ENCODE results near the gene OFD1.

Gene OFD1

DNA sequence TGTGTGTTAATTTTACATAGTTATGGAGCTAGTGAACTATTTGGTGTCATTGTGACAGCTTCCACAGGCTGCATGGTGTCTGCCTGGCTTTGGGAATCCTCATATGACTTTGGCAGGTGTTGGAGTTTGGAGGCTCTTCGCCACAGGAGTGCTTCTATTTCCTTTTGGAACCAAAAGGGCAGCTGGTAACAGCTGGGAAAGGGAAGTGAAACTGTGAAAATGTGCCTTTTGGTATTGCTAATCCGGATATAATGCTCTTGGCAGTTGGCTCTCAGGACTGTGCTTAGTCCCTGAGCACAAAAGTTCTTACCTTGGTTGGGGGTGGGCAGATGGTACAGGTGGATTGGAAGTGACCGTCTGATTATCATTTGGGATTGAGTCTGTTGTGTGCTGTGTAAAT is 18.1 kb downstream of the OFD1 start:
- Histone ChIP-seq H3K4me3 (ENCODE audit: insufficient read depth, low read length, poor library complexity, severe bottlenecking) (no peak overlapping the region), H3K4me2 (ENCODE audit: low read depth, low read length, poor library complexity, severe bottlenecking) (no peak overlapping the region), H3K79me2 (ENCODE audit: insufficient read depth, low read length) (no peaks in the 10 kb centered on the region), H4K20me1 (ENCODE audit: low read depth, low read length) (no peaks in the 10 kb centered on the region), H3K27ac (ENCODE audit: low read depth, low read length) (no peak overlapping the region), H3K27me3 (ENCODE audit: low read length) (no peaks in the 10 kb centered on the region), H3K9me2 (replicated peaks; ENCODE audit: insufficient read depth, low read length) (no peaks in the 10 kb centered on the region), H2AFZ (ENCODE audit: low read depth, low read length, severe bottlenecking) (no peak overlapping the region), H3K9me3 (ENCODE audit: insufficient read depth, low read length) (no peaks in the 10 kb centered on the region), H3K36me3 (ENCODE audit: low read length) (peaks cover 7% of the 10 kb centered on the region; the same call in 1 of the 2 replicates), H3K9ac (ENCODE audit: low read length) (no peak overlapping the region), H3F3A (ENCODE audit: insufficient read depth) (no peaks in the 10 kb centered on the region)
- no peak for TF ChIP-seq EZH2phosphoT487 (conservative IDR thresholded peaks at IDR 0.05; ENCODE audit: low read length)
- TF ChIP-seq, protein P1, sequence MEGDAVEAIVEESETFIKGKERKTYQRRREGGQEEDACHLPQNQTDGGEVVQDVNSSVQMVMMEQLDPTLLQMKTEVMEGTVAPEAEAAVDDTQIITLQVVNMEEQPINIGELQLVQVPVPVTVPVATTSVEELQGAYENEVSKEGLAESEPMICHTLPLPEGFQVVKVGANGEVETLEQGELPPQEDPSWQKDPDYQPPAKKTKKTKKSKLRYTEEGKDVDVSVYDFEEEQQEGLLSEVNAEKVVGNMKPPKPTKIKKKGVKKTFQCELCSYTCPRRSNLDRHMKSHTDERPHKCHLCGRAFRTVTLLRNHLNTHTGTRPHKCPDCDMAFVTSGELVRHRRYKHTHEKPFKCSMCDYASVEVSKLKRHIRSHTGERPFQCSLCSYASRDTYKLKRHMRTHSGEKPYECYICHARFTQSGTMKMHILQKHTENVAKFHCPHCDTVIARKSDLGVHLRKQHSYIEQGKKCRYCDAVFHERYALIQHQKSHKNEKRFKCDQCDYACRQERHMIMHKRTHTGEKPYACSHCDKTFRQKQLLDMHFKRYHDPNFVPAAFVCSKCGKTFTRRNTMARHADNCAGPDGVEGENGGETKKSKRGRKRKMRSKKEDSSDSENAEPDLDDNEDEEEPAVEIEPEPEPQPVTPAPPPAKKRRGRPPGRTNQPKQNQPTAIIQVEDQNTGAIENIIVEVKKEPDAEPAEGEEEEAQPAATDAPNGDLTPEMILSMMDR (IDR thresholded peaks at IDR 0.05; ENCODE audit: insufficient read depth, low read length, poor library complexity, severe bottlenecking), result no peak

DNA sequence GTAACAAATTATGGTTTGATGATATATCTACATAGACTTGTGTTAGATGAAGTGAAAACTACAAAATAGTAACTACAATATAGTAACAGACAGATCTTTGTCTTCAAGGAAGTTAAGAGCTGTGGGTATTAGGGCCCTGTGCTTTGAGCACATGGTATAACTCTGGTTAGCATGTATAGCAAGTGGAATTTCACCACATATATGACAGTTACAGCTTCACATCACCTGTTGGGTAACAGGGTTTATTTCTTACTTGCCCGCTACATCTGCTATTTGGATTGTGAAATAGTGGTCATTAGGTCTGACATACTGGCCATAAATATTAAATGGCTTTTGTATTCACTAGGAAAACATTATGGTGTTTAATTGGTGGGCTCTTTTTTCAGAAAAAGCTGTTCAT is 20.2 kb downstream of the OFD1 start:
- TF ChIP-seq EZH2phosphoT487 (conservative IDR thresholded peaks at IDR 0.05; ENCODE audit: low read length), result no peak
- TF ChIP-seq, protein P1 (IDR thresholded peaks at IDR 0.05; ENCODE audit: insufficient read depth, low read length, poor library complexity, severe bottlenecking), result no peak
- no peaks in the 10 kb centered on the region for H3K27me3 ChIP-seq (ENCODE audit: low read length)
- no peaks in the 10 kb centered on the region for H3K9me3 ChIP-seq (ENCODE audit: insufficient read depth, low read length)
- H3K9me2 ChIP-seq (replicated peaks; ENCODE audit: insufficient read depth, low read length), result no peaks in the 10 kb centered on the region
- peaks cover 5% of the 10 kb centered on the region; the same call in 1 of the 2 replicates for H3F3A ChIP-seq (ENCODE audit: insufficient read depth)
- no peaks in the 10 kb centered on the region for H3K79me2 ChIP-seq (ENCODE audit: insufficient read depth, low read length)
- H3K4me2 ChIP-seq (ENCODE audit: low read depth, low read length, poor library complexity, severe bottlenecking), result no peak overlapping the region
- H3K4me3 ChIP-seq (ENCODE audit: insufficient read depth, low read length, poor library complexity, severe bottlenecking), result no peak overlapping the region
- H4K20me1 ChIP-seq (ENCODE audit: low read depth, low read length), result no peaks in the 10 kb centered on the region
- H3K36me3 ChIP-seq (ENCODE audit: low read length), result 0 out of 2 replicates have a peak, but pooled peaks cover 9% of the 10 kb centered on the region
- H2AFZ ChIP-seq (ENCODE audit: low read depth, low read length, severe bottlenecking), result no peak overlapping the region
- no peak overlapping the region for H3K9ac ChIP-seq (ENCODE audit: low read length)
- H3K27ac ChIP-seq (ENCODE audit: low read depth, low read length), result no peak overlapping the region

DNA sequence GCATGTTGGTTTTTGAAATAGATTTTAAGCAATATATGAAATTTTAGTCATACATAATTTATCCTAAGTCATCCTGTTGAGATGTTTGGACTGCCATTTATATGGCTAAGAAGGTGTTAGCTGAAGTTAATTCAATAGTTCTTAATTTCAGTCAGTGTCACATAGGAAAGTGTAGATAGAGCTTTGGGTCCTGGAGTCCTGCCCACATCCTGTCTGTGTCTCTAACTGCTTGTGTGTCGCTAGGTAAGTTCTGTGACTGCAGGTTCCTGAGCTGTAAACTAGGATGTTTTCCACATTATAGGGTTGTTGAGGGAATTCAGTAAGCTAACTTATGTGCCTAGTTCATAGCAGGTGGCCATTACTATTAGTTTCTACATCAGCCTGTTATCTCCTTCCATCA is 20.7 kb downstream of the OFD1 start:
- Histone ChIP-seq H3K4me2 (ENCODE audit: low read depth, low read length, poor library complexity, severe bottlenecking) (no peak overlapping the region), H3K36me3 (ENCODE audit: low read length) (0 out of 2 replicates have a peak, but pooled peaks cover 10% of the 10 kb centered on the region), H4K20me1 (ENCODE audit: low read depth, low read length) (no peaks in the 10 kb centered on the region), H2AFZ (ENCODE audit: low read depth, low read length, severe bottlenecking) (no peak overlapping the region), H3K9ac (ENCODE audit: low read length) (no peak overlapping the region), H3K9me2 (replicated peaks; ENCODE audit: insufficient read depth, low read length) (no peaks in the 10 kb centered on the region), H3K79me2 (ENCODE audit: insufficient read depth, low read length) (no peaks in the 10 kb centered on the region), H3K27ac (ENCODE audit: low read depth, low read length) (no peak overlapping the region), H3K4me3 (ENCODE audit: insufficient read depth, low read length, poor library complexity, severe bottlenecking) (no peak overlapping the region), H3F3A (ENCODE audit: insufficient read depth) (peaks cover 5% of the 10 kb centered on the region; the same call in 1 of the 2 replicates), H3K27me3 (ENCODE audit: low read length) (no peaks in the 10 kb centered on the region), H3K9me3 (ENCODE audit: insufficient read depth, low read length) (no peaks in the 10 kb centered on the region)
- TF ChIP-seq, protein P1 (IDR thresholded peaks at IDR 0.05; ENCODE audit: insufficient read depth, low read length, poor library complexity, severe bottlenecking), result no peak
- no peak for TF ChIP-seq EZH2phosphoT487 (conservative IDR thresholded peaks at IDR 0.05; ENCODE audit: low read length)

Measured in SU-DHL-6 (cell line).